Measurements from ENCODE around the gene EDC3.

EDC3 gene

GRCh38 chr15:74727727-74728126 is 31.9 kb upstream of the EDC3 start:
- Histone ChIP-seq H3K4me2 (ENCODE audit: low read length) (no peak overlapping the region), H4K20me1 (ENCODE audit: insufficient read depth, low read length) (no peaks in the 10 kb centered on the region), H3K36me3 (replicated peaks; ENCODE audit: low read depth, low read length) (no peaks in the 10 kb centered on the region), H3K4me1 (ENCODE audit: low read length) (no peaks in the 10 kb centered on the region), H3K4me3 (ENCODE audit: low read length) (no peak overlapping the region), H3K27ac (ENCODE audit: low read length) (no peak overlapping the region), H2AFZ (ENCODE audit: low read depth, low read length) (no peak overlapping the region), H3K9me3 (ENCODE audit: insufficient read depth, low read length) (no peaks in the 10 kb centered on the region), H3K79me2 (ENCODE audit: low read length) (no peaks in the 10 kb centered on the region), H3K27me3 (ENCODE audit: low read depth, low read length) (peaks cover 32% of the 10 kb centered on the region), H3K9ac (ENCODE audit: low read length) (no peak overlapping the region)
- TF ChIP-seq CTCF (IDR thresholded peaks at IDR 0.05; ENCODE audit: low read depth, low read length) (no peak), EZH2phosphoT487 (IDR thresholded peaks at IDR 0.05; ENCODE audit: low read depth) (no peak)

- H3K27me3 ChIP-seq (ENCODE audit: low read depth, low read length), result peaks cover 30% of the 10 kb centered on the region
- H2AFZ ChIP-seq (ENCODE audit: low read depth, low read length), result no peak overlapping the region
- no peaks in the 10 kb centered on the region for H4K20me1 ChIP-seq (ENCODE audit: insufficient read depth, low read length)
- no peak overlapping the region for H3K4me3 ChIP-seq (ENCODE audit: low read length)
- no peak overlapping the region for H3K27ac ChIP-seq (ENCODE audit: low read length)
- no peak for TF ChIP-seq EZH2phosphoT487 (IDR thresholded peaks at IDR 0.05; ENCODE audit: low read depth)
- TF ChIP-seq CTCF (IDR thresholded peaks at IDR 0.05; ENCODE audit: low read depth, low read length), result no peak
- H3K9me3 ChIP-seq (ENCODE audit: insufficient read depth, low read length), result no peaks in the 10 kb centered on the region
- H3K79me2 ChIP-seq (ENCODE audit: low read length), result no peaks in the 10 kb centered on the region
- H3K4me2 ChIP-seq (ENCODE audit: low read length), result no peak overlapping the region
- no peaks in the 10 kb centered on the region for H3K4me1 ChIP-seq (ENCODE audit: low read length)
- no peak overlapping the region for H3K9ac ChIP-seq (ENCODE audit: low read length)
- no peaks in the 10 kb centered on the region for H3K36me3 ChIP-seq (replicated peaks; ENCODE audit: low read depth, low read length)
Measured at GRCh38 chr15:74726774-74727164, 30.9 kb upstream of the EDC3 start.

GRCh38 chr15:74725845-74726773 is 30.3 kb upstream of the EDC3 start:
- no peaks in the 10 kb centered on the region for H4K20me1 ChIP-seq (ENCODE audit: insufficient read depth, low read length)
- H3K4me1 ChIP-seq (ENCODE audit: low read length), result no peaks in the 10 kb centered on the region
- no peak overlapping the region for H2AFZ ChIP-seq (ENCODE audit: low read depth, low read length)
- H3K27me3 ChIP-seq (ENCODE audit: low read depth, low read length), result peaks cover 25% of the 10 kb centered on the region
- H3K9me3 ChIP-seq (ENCODE audit: insufficient read depth, low read length), result no peaks in the 10 kb centered on the region
- TF ChIP-seq CTCF (IDR thresholded peaks at IDR 0.05; ENCODE audit: low read depth, low read length), result no peak
- TF ChIP-seq EZH2phosphoT487 (IDR thresholded peaks at IDR 0.05; ENCODE audit: low read depth), result no peak
- H3K4me3 ChIP-seq (ENCODE audit: low read length), result peak overlapping the region; percentile 35; the same call in 1 of the 2 replicates
- peak overlapping the region; percentile 41 for H3K4me2 ChIP-seq (ENCODE audit: low read length)
- no peaks in the 10 kb centered on the region for H3K36me3 ChIP-seq (replicated peaks; ENCODE audit: low read depth, low read length)
- no peaks in the 10 kb centered on the region for H3K79me2 ChIP-seq (ENCODE audit: low read length)
- no peak overlapping the region for H3K9ac ChIP-seq (ENCODE audit: low read length)
- H3K27ac ChIP-seq (ENCODE audit: low read length), result no peak overlapping the region

- Histone ChIP-seq H3K4me1 (ENCODE audit: low read length) (no peaks in the 10 kb centered on the region), H3K4me3 (ENCODE audit: low read length) (peak within 1 kb of the TSS; percentile 35; the same call in 1 of the 2 replicates), H3K36me3 (replicated peaks; ENCODE audit: low read depth, low read length) (no peaks in the 10 kb centered on the region), H2AFZ (ENCODE audit: low read depth, low read length) (no peak within 1 kb of the TSS), H3K27ac (ENCODE audit: low read length) (no peak within 1 kb of the TSS), H3K4me2 (ENCODE audit: low read length) (peak within 1 kb of the TSS; percentile 41), H3K9ac (ENCODE audit: low read length) (no peak within 1 kb of the TSS), H4K20me1 (ENCODE audit: insufficient read depth, low read length) (no peaks in the 10 kb centered on the region), H3K9me3 (ENCODE audit: insufficient read depth, low read length) (no peaks in the 10 kb centered on the region), H3K79me2 (ENCODE audit: low read length) (no peaks in the 10 kb centered on the region), H3K27me3 (ENCODE audit: low read depth, low read length) (peaks cover 25% of the 10 kb centered on the region)
- no peak for TF ChIP-seq CTCF (IDR thresholded peaks at IDR 0.05; ENCODE audit: low read depth, low read length)
Measured at GRCh38 chr15:74725225-74725774, 29.5 kb upstream of the EDC3 start, which contains the start of gene CYP1A1. TSS of gene CYP1A1 (minus strand) at chr15:74725528. CDS start at chr15:74723097, 2,431 bp downstream.

Data from OCI-LY3 (cell line).